GM23338 (cell line): ENCODE results near the gene DYSF. TPM values are rescaled to one million over a fixed set of nuclear protein-coding genes. Genes with fewer than 3 reads are reported as not detected.

Experiments used
- ATAC-seq: fragments of 200-7000 bp; cut with Tn5 transposase; 3 replicates; pipeline ENCODE4 v1.9.1; 2020
- DNase-seq: peaks from one replicate; pipeline ENCODE4 v3.0.0-alpha.2; 2015; ENCODE audit warnings: low spot score
- H2AFZ ChIP-seq: fragments of 200-600 bp; sonication (generic); 2 replicates; pipeline ENCODE4 v1.8.0; 2016; ENCODE audit warnings: antibody characterized with exemption, mild to moderate bottlenecking, moderate library complexity
- H3F3A ChIP-seq: fragments of 200-600 bp; sonication (generic); replicated peaks from 2 replicates; pipeline ENCODE4 v1.8.0; 2017; ENCODE audit warnings: antibody characterized with exemption, mixed run types, low read depth
- H3K27ac ChIP-seq: fragments of 200-600 bp; sonication (generic); 2 replicates; pipeline ENCODE4 v1.6.1; 2016; ENCODE audit warnings: low read depth
- H3K27me3 ChIP-seq: fragments of 200-600 bp; sonication (generic); 2 replicates; pipeline ENCODE4 v1.8.0; 2016; ENCODE audit warnings: mild to moderate bottlenecking, mixed run types, moderate library complexity; ENCODE audit not compliant: insufficient read depth
- H3K36me3 ChIP-seq: fragments of 200-600 bp; sonication (generic); 2 replicates; pipeline ENCODE4 v1.8.0; 2016; ENCODE audit warnings: mild to moderate bottlenecking; ENCODE audit not compliant: insufficient read depth
- H3K4me1 ChIP-seq: fragments of 200-600 bp; sonication (generic); 2 replicates; pipeline ENCODE4 v1.8.0; 2016; ENCODE audit warnings: mild to moderate bottlenecking, moderate library complexity; ENCODE audit not compliant: insufficient read depth
- H3K4me2 ChIP-seq: fragments of 200-600 bp; sonication (generic); 2 replicates; pipeline ENCODE4 v1.7.1; 2017; ENCODE audit warnings: mixed run types
- H3K4me3 ChIP-seq: fragments of 200-600 bp; sonication (generic); 2 replicates; pipeline ENCODE4 v1.6.1; 2016; ENCODE audit warnings: mixed run types
- H3K79me2 ChIP-seq: fragments of 200-600 bp; sonication (generic); replicated peaks from 2 replicates; pipeline ENCODE4 v1.8.0; 2017; ENCODE audit warnings: mild to moderate bottlenecking; ENCODE audit not compliant: insufficient read depth
- H3K9me2 ChIP-seq: fragments of 200-600 bp; sonication (generic); 2 replicates; pipeline ENCODE4 v1.8.0; 2017; ENCODE audit not compliant: insufficient read depth
- H4K20me1 ChIP-seq: fragments of 200-600 bp; sonication (generic); replicated peaks from 2 replicates; pipeline ENCODE4 v1.8.0; 2017; ENCODE audit warnings: mild to moderate bottlenecking; ENCODE audit not compliant: insufficient read depth
- H3K27ac Mint-ChIP-seq: 2 replicates; pipeline ENCODE4 v1.8.0; 2020; ENCODE audit warnings: inconsistent platforms, mild to moderate bottlenecking, moderate library complexity, mixed read lengths
- H3K27me3 Mint-ChIP-seq: 3 replicates; pipeline ENCODE4 v1.8.0; 2022; ENCODE audit warnings: low read depth, mild to moderate bottlenecking, moderate library complexity, mixed read lengths, inconsistent platforms; ENCODE audit not compliant: insufficient read depth, poor library complexity
- H3K36me3 Mint-ChIP-seq: 3 replicates; pipeline ENCODE4 v1.8.0; 2021; ENCODE audit warnings: low read depth, mild to moderate bottlenecking, inconsistent platforms, moderate library complexity, mixed read lengths
- H3K4me1 Mint-ChIP-seq: 3 replicates; pipeline ENCODE4 v1.8.0; 2020; ENCODE audit warnings: mild to moderate bottlenecking, inconsistent platforms, mixed read lengths
- H3K4me3 Mint-ChIP-seq: 3 replicates; pipeline ENCODE4 v1.8.0; 2021; ENCODE audit warnings: moderate library complexity, mild to moderate bottlenecking, inconsistent platforms, mixed read lengths
- H3K9me3 Mint-ChIP-seq: 3 replicates; pipeline ENCODE4 v1.8.0; 2020; ENCODE audit warnings: moderate library complexity, mild to moderate bottlenecking, inconsistent platforms, mixed read lengths
- CREB1 ChIP-seq: fragments of 250-450 bp; sonication (Bioruptor Pico); IDR thresholded peaks from 2 replicates; pipeline ENCODE4 v1.5.0; 2020; ENCODE audit warnings: low read depth, mild to moderate bottlenecking, moderate library complexity
- CTCF ChIP-seq, 2 experiments: fragments of 200-600 bp in 1 of 2; sonication (generic) in 1 of 2; conservative IDR thresholded peaks; 2 replicates each; pipeline versions ENCODE4 v1.5.1 to v1.6.1; 2016 to 2017; ENCODE audit warnings: antibody characterized with exemption in 2 of 2, low read depth in 2 of 2, mild to moderate bottlenecking in 2 of 2, moderate library complexity in 1 of 2
- ETS1 ChIP-seq: IDR thresholded peaks from 2 replicates; pipeline ENCODE4 v1.6.1; 2016; ENCODE audit warnings: antibody characterized with exemption
- EZH2 ChIP-seq: fragments of 200-600 bp; sonication (generic); IDR thresholded peaks from one replicate; pipeline ENCODE4 v1.8.0; 2017; ENCODE audit warnings: antibody characterized with exemption, mild to moderate bottlenecking, low read depth; ENCODE audit not compliant: unreplicated experiment
- EZH2phosphoT487 ChIP-seq: fragments of 200-600 bp; sonication (generic); IDR thresholded peaks from one replicate; pipeline ENCODE4 v1.8.1; 2018; ENCODE audit warnings: antibody characterized with exemption; ENCODE audit not compliant: unreplicated experiment
- JUNB ChIP-seq: IDR thresholded peaks from one replicate; pipeline ENCODE4 v1.6.1; 2016; ENCODE audit warnings: antibody characterized with exemption; ENCODE audit not compliant: unreplicated experiment
- NANOG ChIP-seq: IDR thresholded peaks from 2 replicates; pipeline ENCODE4 v1.6.1; 2016; ENCODE audit warnings: antibody characterized with exemption, borderline replicate concordance
- POLR2AphosphoS5 ChIP-seq: IDR thresholded peaks from 2 replicates; pipeline ENCODE4 v1.6.1; 2016; ENCODE audit warnings: antibody characterized with exemption, low read depth
- REST ChIP-seq: IDR thresholded peaks from one replicate; pipeline ENCODE4 v1.6.1; 2018; ENCODE audit warnings: antibody characterized with exemption; ENCODE audit not compliant: unreplicated experiment
- STAT1 ChIP-seq: IDR thresholded peaks from one replicate; pipeline ENCODE4 v1.6.1; 2016; ENCODE audit warnings: antibody characterized with exemption; ENCODE audit not compliant: unreplicated experiment
- ZNF114 ChIP-seq: fragments of 250-450 bp; sonication (Bioruptor Pico); IDR thresholded peaks from 2 replicates; pipeline ENCODE4 v1.5.0; 2020; ENCODE audit warnings: mild to moderate bottlenecking, moderate library complexity
- ZNF331 ChIP-seq: fragments of 250-450 bp; sonication (Bioruptor Pico); IDR thresholded peaks from 2 replicates; pipeline ENCODE4 v1.5.0; 2020; ENCODE audit warnings: low read depth, mild to moderate bottlenecking, moderate library complexity
- polyA plus RNA-seq: library from polyadenylated mRNA; unstranded; fragments of >200 nt; fragmentation: Nextera tagmentation; extraction: Ambion mirVana; gene quantifications from 2 replicates; pipeline ENCODE4 v1.2.1, GENCODE V29; 2016
- total RNA-seq: library from RNA; depleted of rRNA; stranded (reverse); fragments of >200 nt; shearing (Covaris generic); gene quantifications from 2 replicates; pipeline ENCODE4 v1.2.3, GENCODE V29; 2014

Gene DYSF
- total and polyA plus RNA-seq, 2 experiments from 2014 or later = 7.3 to 21.3 TPM

- Histone ChIP-seq H3K4me1 (0 out of 2 replicates have a peak, but pooled peaks cover 6% of the 10 kb centered on the region), H3K79me2 (no peaks in the 10 kb centered on the region), H3K27ac (no peak overlapping the region), H3K27me3 (no peaks in the 10 kb centered on the region), H3K4me2 (no peak overlapping the region), H3K36me3 (no peaks in the 10 kb centered on the region), H3K9me2 (0 out of 2 replicates have a peak, but pooled peaks cover 5% of the 10 kb centered on the region), H3K4me3 (no peak overlapping the region), H3F3A (no peaks in the 10 kb centered on the region), H4K20me1 (no peaks in the 10 kb centered on the region), H2AFZ (no peak overlapping the region)
- no peak for TF ChIP-seq JUNB
- TF ChIP-seq ZNF114 = no peak
- no peak for TF ChIP-seq EZH2phosphoT487
- TF ChIP-seq REST = no peak
- Mint-ChIP-seq H3K36me3 (peaks cover 4% of the 10 kb centered on the region; the same call in 2 of the 3 replicates), H3K27ac (no peak overlapping the region), H3K27me3 (peaks cover 13% of the 10 kb centered on the region), H3K9me3 (no peaks in the 10 kb centered on the region), H3K4me3 (no peak overlapping the region), H3K4me1 (peaks cover 23% of the 10 kb centered on the region)
- no peak for DNase-seq
- no peak for ATAC-seq
Observed at GRCh38 chr2:71607151-71607889, 154.0 kb downstream of the DYSF start.

DNA sequence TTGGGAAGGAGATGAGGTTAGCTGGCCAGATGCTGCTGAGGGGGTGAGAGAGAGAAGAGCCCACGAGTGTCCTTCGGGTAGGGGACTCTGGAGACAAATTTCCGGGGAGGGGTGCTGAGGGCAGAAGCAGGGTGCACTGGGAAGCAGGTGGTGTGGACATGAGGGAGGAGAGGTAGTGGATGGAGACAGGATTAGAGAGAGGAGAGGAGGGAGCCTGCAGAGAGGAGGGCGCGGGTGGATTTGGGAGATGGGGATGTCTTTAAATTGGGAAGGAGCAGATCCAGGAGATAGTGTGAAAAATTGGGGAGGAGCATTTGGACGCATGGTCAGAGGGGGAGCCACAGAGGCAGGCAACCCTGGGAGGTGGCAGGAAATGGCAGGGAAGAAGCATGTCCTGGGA, 154.7 kb downstream of the DYSF start:
- ATAC-seq (no peak), DNase-seq (no peak)
- Mint-ChIP-seq H3K27ac (no peak overlapping the region), H3K9me3 (no peaks in the 10 kb centered on the region), H3K4me1 (peaks cover 21% of the 10 kb centered on the region), H3K27me3 (peaks cover 13% of the 10 kb centered on the region), H3K36me3 (peaks cover 2% of the 10 kb centered on the region; the same call in 2 of the 3 replicates), H3K4me3 (no peak overlapping the region)
- H3K4me1 ChIP-seq = 0 out of 2 replicates have a peak, but pooled peaks cover 6% of the 10 kb centered on the region
- no peaks in the 10 kb centered on the region for H4K20me1 ChIP-seq
- no peaks in the 10 kb centered on the region for H3K79me2 ChIP-seq
- no peaks in the 10 kb centered on the region for H3K36me3 ChIP-seq
- 0 out of 2 replicates have a peak, but pooled peaks cover 5% of the 10 kb centered on the region for H3K9me2 ChIP-seq
- no peak overlapping the region for H3K27ac ChIP-seq
- H3K4me2 ChIP-seq = no peak overlapping the region
- H2AFZ ChIP-seq = no peak overlapping the region
- no peak overlapping the region for H3K4me3 ChIP-seq
- no peaks in the 10 kb centered on the region for H3F3A ChIP-seq
- no peaks in the 10 kb centered on the region for H3K27me3 ChIP-seq
- no peak for TF ChIP-seq EZH2
- no peak for TF ChIP-seq ZNF114
- TF ChIP-seq POLR2AphosphoS5 = no peak
- no peak for TF ChIP-seq ETS1
- TF ChIP-seq STAT1 = no peak
- no peak for TF ChIP-seq CTCF (conservative IDR thresholded peaks at IDR 0.05; ENCODE audit: low read depth in 2 of 2)
- no peak for TF ChIP-seq NANOG
- TF ChIP-seq ZNF331 (CRISPR knock-in tag) = no peak
- no peak for TF ChIP-seq EZH2phosphoT487
- TF ChIP-seq CREB1 (CRISPR knock-in tag) = no peak
- TF ChIP-seq JUNB = no peak
